GM12892 (cell line): Measurements from ENCODE around the gene ST6GALNAC2.
"Not testable (repeated sequence)": the region's sequence is repeated elsewhere in the genome, so short reads cannot be mapped to it uniquely, and the experiment has no call there.

ENCODE experiments used
- POLR2A ChIP-seq: IDR thresholded peaks from 2 replicates; pipeline ENCODE4 v1.6.1; 2011; ENCODE audit warnings: low read depth, low read length, control low read depth
- POLR2AphosphoS5 ChIP-seq: IDR thresholded peaks from 2 replicates; pipeline ENCODE4 v1.6.1; 2011; ENCODE audit warnings: low read depth, low read length, control low read depth
- TAF1 ChIP-seq: IDR thresholded peaks from 2 replicates; pipeline ENCODE4 v1.6.1; 2011; ENCODE audit warnings: low read depth, mild to moderate bottlenecking, control low read depth, low read length, borderline replicate concordance

GRCh38 chr17:76606685-76607084, 21.0 kb upstream of the ST6GALNAC2 start:
- TF ChIP-seq POLR2A, POLR2AphosphoS5, TAF1: not testable (repeated sequence)
